K562 (cell line): ENCODE data around the gene HAPLN2. TPM values are rescaled to one million over a fixed set of nuclear protein-coding genes. Genes with fewer than 3 reads are reported as not detected.

Source experiments
- CCNT2 ChIP-seq: IDR thresholded peaks from 2 replicates; pipeline ENCODE4 v1.6.1; 2011; ENCODE audit warnings: borderline replicate concordance, low read depth, mild to moderate bottlenecking, moderate library complexity, mixed read lengths, low read length; ENCODE audit not compliant: insufficient read length; ENCODE audit errors: extremely low read depth
- DLX4 ChIP-seq: fragments of 250-450 bp; sonication (Bioruptor Pico); IDR thresholded peaks from 2 replicates; pipeline ENCODE4 v1.6.1; 2021; ENCODE audit warnings: mild to moderate bottlenecking
- ELF4 ChIP-seq: fragments of 450-650 bp; formaldehyde crosslinking; IDR thresholded peaks from 2 replicates; pipeline ENCODE4 v1.4.0; 2022; ENCODE audit warnings: missing genetic modification characterization
- EP400 ChIP-seq: fragments of 450-650 bp; IDR thresholded peaks from 2 replicates; pipeline ENCODE4 v1.6.1; 2017; ENCODE audit warnings: antibody characterized with exemption, mild to moderate bottlenecking, moderate library complexity
- EZH2 ChIP-seq: IDR thresholded peaks from 2 replicates; pipeline ENCODE4 v1.6.1; 2012; ENCODE audit warnings: low read depth, mild to moderate bottlenecking, inconsistent platforms, low read length, borderline replicate concordance
- FOS ChIP-seq: IDR thresholded peaks from 3 replicates; pipeline ENCODE4 v1.6.1; 2011; ENCODE audit not compliant: insufficient read length; ENCODE audit errors: extremely low read depth
- HEY1 ChIP-seq: fragments of 250-450 bp; sonication (Bioruptor Pico); IDR thresholded peaks from 2 replicates; pipeline ENCODE4 v1.5.0; 2020; ENCODE audit warnings: mild to moderate bottlenecking, moderate library complexity, borderline replicate concordance
- KDM2B ChIP-seq: fragments of 250-450 bp; sonication (Bioruptor Pico); IDR thresholded peaks from 2 replicates; pipeline ENCODE4 v1.8.0; 2021; ENCODE audit warnings: mild to moderate bottlenecking, moderate library complexity
- MTF1 ChIP-seq: fragments of 250-450 bp; sonication (Bioruptor Pico); IDR thresholded peaks from 2 replicates; pipeline ENCODE4 v1.9.0; 2021; ENCODE audit warnings: moderate library complexity, mild to moderate bottlenecking, inconsistent platforms, borderline replicate concordance
- POLR2AphosphoS2 ChIP-seq: IDR thresholded peaks from 2 replicates; pipeline ENCODE4 v1.6.1; 2012; ENCODE audit warnings: low read length, improper control_type of control experiment
- POLR2B ChIP-seq: fragments of 450-650 bp; IDR thresholded peaks from 2 replicates; pipeline ENCODE4 v1.6.1; 2018; ENCODE audit warnings: low read depth; ENCODE audit not compliant: partially characterized antibody
- POLR2G ChIP-seq: fragments of 200-400 bp; formaldehyde crosslinking; IDR thresholded peaks from 2 replicates; pipeline ENCODE4 v1.6.1; 2017; ENCODE audit warnings: low read depth, mild to moderate bottlenecking, antibody characterized with exemption, low read length, moderate library complexity
- SNIP1 ChIP-seq: fragments of 450-650 bp; IDR thresholded peaks from 2 replicates; pipeline ENCODE4 v1.7.1; 2017; ENCODE audit warnings: low read depth, mild to moderate bottlenecking
- SP1 ChIP-seq: sonication (generic); formaldehyde crosslinking; IDR thresholded peaks from 2 replicates; pipeline ENCODE4 v1.8.1; 2022; ENCODE audit warnings: mild to moderate bottlenecking, missing genetic modification reagents
- STAT5B ChIP-seq: fragments of 250-450 bp; sonication (Bioruptor Pico); IDR thresholded peaks from 2 replicates; pipeline ENCODE4 v1.8.0; 2021; ENCODE audit warnings: mild to moderate bottlenecking, inconsistent platforms
- TGIF2 ChIP-seq: sonication (generic); formaldehyde crosslinking; IDR thresholded peaks from 2 replicates; pipeline ENCODE4 v1.8.1; 2022; ENCODE audit warnings: mild to moderate bottlenecking, missing genetic modification reagents, moderate library complexity
- TOE1 ChIP-seq, 2 experiments: fragments of 450-650 bp in 1 of 2; sonication (generic) in 1 of 2; formaldehyde crosslinking in 1 of 2; IDR thresholded peaks; 2 replicates each; pipeline versions ENCODE4 v1.7.1 to v1.8.0; 2016 to 2022; ENCODE audit warnings: borderline replicate concordance in 2 of 2, mild to moderate bottlenecking in 2 of 2, antibody characterized with exemption in 1 of 2, inconsistent platforms in 1 of 2, low read depth in 1 of 2, missing genetic modification reagents in 1 of 2, moderate library complexity in 1 of 2
- ZNF143 ChIP-seq: sonication (generic); formaldehyde crosslinking; IDR thresholded peaks from 2 replicates; pipeline ENCODE4 v1.9.0; 2022; ENCODE audit warnings: mild to moderate bottlenecking, missing genetic modification reagents
- ZNF589 ChIP-seq: fragments of 200-800 bp; sonication (Bioruptor generic); IDR thresholded peaks from 2 replicates; pipeline ENCODE4 v1.6.1; 2016; ENCODE audit warnings: low read depth, missing genetic modification characterization, missing compliant biosample characterization
- ZNF707 ChIP-seq: fragments of 250-450 bp; sonication (Bioruptor Pico); conservative IDR thresholded peaks from 2 replicates; pipeline ENCODE4 v1.8.0; 2022; ENCODE audit warnings: inconsistent platforms, mild to moderate bottlenecking, moderate library complexity
- polyA plus RNA-seq, 8 experiments: library from polyadenylated mRNA; depleted of rRNA in 4 of 8; stranded (reverse) in 5 of 8; unstranded in 3 of 8; fragments of >200 nt; fragmentation: Nextera tagmentation in 2 of 8; fragmentation: Illumina TruSeq in 1 of 8; extraction: Ambion mirVana in 2 of 8; extraction: Trizol in 1 of 8; gene quantifications; 2 replicates each; pipeline versions ENCODE4 v1.2.1 to v1.2.3, GENCODE V29; 2011 to 2014; ENCODE audit warnings: inconsistent platforms in 1 of 8, missing spikeins in 1 of 8
- total RNA-seq, 7 experiments: library from RNA; depleted of rRNA in 6 of 7; stranded (reverse); fragments of >200 nt in 6 of 7; fragmentation: Illumina TruSeq in 2 of 7; extraction: Trizol in 2 of 7; gene quantifications; 2 replicates each; pipeline versions ENCODE4 v1.2.1 to v1.2.3, GENCODE V29; 2011 to 2021; ENCODE audit warnings: low replicate concordance in 1 of 7
- TF ChIP-seq, protein P1 (sequence below): sonication (generic); formaldehyde crosslinking; IDR thresholded peaks from 2 replicates; pipeline ENCODE4 v1.8.0; 2022; ENCODE audit warnings: missing genetic modification reagents, mild to moderate bottlenecking, moderate library complexity, borderline replicate concordance
- TF ChIP-seq, protein P2 (sequence below), 2 experiments: IDR thresholded peaks; 2 replicates each; pipeline ENCODE4 v1.6.1; 2012; ENCODE audit warnings: improper control_type of control experiment in 2 of 2, low read depth in 2 of 2, low read length in 2 of 2, borderline replicate concordance in 1 of 2
- TF ChIP-seq, protein P3 (sequence below): fragments of 450-650 bp; IDR thresholded peaks from one replicate; pipeline ENCODE4 v1.6.1; 2018; ENCODE audit warnings: mild to moderate bottlenecking, moderate library complexity; ENCODE audit not compliant: partially characterized antibody

The HAPLN2 gene
- total and polyA plus RNA-seq, 9 of the 15 experiments (the other 6 are each of a cell fraction or from before 2014, with no cell fraction given), result 0.14 to 5.2 (median 3.8) TPM; not detected in 4

DNA sequence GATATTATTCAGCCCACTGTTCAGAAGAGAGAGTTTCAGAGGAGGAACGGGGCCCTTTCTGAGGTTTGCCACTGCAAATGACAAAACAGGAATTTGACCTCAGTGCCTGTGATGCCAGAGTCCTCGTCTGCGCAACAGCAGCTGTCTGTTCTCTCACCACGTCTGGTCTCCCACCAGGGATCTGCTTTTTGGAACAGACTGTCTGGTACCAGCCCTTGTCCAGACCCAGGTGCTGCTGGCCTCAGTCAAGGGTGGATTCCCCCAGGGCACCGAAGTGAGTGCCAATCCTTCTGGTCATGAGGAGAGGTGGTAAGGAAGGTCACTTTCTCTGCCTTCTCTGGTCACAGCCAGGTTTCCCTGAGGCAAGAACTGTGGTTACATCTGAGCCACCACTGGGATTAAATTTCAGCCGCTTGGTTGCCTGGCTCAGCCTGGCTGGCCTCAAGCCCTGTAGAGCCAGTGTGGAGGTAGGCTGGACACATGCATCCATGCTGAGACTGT, 20.4 kb downstream of the HAPLN2 start (continued):
- TF ChIP-seq CCNT2 (no peak), MTF1 (CRISPR knock-in tag) (no peak), POLR2AphosphoS2 (peak; percentile 75), ELF4 (CRISPR knock-in tag) (no peak), ZNF589 (no peak), ZNF143 (CRISPR knock-in tag) (no peak), TOE1 (IDR thresholded peaks at IDR 0.05; ENCODE audit: borderline replicate concordance) (no peak), TOE1 (CRISPR knock-in tag; IDR thresholded peaks at IDR 0.05; ENCODE audit: borderline replicate concordance, low read depth) (no peak), TGIF2 (no peak), EP400 (no peak), POLR2G (peak; percentile 65), POLR2B (peak; percentile 26), KDM2B (CRISPR knock-in tag) (no peak), SNIP1 (no peak), EZH2 (no peak), STAT5B (no peak), FOS (no peak), HEY1 (no peak), ZNF707 (CRISPR knock-in tag) (no peak), SP1 (CRISPR knock-in tag) (no peak), DLX4 (no peak)
- TF ChIP-seq, protein P1, sequence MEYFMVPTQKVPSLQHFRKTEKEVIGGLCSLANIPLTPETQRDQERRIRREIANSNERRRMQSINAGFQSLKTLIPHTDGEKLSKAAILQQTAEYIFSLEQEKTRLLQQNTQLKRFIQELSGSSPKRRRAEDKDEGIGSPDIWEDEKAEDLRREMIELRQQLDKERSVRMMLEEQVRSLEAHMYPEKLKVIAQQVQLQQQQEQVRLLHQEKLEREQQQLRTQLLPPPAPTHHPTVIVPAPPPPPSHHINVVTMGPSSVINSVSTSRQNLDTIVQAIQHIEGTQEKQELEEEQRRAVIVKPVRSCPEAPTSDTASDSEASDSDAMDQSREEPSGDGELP (CRISPR knock-in tag), result 0 out of 2 replicates have a peak, but pooled peaks have one; percentile 13
- TF ChIP-seq, protein P2, sequence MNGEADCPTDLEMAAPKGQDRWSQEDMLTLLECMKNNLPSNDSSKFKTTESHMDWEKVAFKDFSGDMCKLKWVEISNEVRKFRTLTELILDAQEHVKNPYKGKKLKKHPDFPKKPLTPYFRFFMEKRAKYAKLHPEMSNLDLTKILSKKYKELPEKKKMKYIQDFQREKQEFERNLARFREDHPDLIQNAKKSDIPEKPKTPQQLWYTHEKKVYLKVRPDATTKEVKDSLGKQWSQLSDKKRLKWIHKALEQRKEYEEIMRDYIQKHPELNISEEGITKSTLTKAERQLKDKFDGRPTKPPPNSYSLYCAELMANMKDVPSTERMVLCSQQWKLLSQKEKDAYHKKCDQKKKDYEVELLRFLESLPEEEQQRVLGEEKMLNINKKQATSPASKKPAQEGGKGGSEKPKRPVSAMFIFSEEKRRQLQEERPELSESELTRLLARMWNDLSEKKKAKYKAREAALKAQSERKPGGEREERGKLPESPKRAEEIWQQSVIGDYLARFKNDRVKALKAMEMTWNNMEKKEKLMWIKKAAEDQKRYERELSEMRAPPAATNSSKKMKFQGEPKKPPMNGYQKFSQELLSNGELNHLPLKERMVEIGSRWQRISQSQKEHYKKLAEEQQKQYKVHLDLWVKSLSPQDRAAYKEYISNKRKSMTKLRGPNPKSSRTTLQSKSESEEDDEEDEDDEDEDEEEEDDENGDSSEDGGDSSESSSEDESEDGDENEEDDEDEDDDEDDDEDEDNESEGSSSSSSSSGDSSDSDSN (IDR thresholded peaks at IDR 0.05; ENCODE audit: borderline replicate concordance in 1 of 2, low read depth in 2 of 2, low read length in 2 of 2), result no peak
- TF ChIP-seq, protein P3, sequence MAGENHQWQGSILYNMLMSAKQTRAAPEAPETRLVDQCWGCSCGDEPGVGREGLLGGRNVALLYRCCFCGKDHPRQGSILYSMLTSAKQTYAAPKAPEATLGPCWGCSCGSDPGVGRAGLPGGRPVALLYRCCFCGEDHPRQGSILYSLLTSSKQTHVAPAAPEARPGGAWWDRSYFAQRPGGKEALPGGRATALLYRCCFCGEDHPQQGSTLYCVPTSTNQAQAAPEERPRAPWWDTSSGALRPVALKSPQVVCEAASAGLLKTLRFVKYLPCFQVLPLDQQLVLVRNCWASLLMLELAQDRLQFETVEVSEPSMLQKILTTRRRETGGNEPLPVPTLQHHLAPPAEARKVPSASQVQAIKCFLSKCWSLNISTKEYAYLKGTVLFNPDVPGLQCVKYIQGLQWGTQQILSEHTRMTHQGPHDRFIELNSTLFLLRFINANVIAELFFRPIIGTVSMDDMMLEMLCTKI, result no peak
